Vagina (tissue), 2 donors: Measurements from ENCODE around the gene FOXP2.

ENCODE experiments used
- CTCF ChIP-seq, 3 experiments: fragments of 450-650 bp in 2 of 3; fragments of 200-600 bp in 1 of 3; sonication (generic) in 1 of 3; IDR thresholded peaks; one replicate each; pipeline ENCODE4 v1.5.1; 2017 to 2019; ENCODE audit warnings: antibody characterized with exemption in 3 of 3, mild to moderate bottlenecking in 2 of 3, moderate library complexity in 2 of 3
- POLR2A ChIP-seq, 2 donors: fragments of 450-650 bp; IDR thresholded peaks; one replicate each; pipeline ENCODE4 v1.6.1; 2017; ENCODE audit warnings: antibody characterized with exemption in 2 of 2, mild to moderate bottlenecking in 2 of 2, moderate library complexity in 2 of 2
- POLR2AphosphoS5 ChIP-seq, 2 donors: sonication (generic); formaldehyde crosslinking; IDR thresholded peaks; one replicate each; pipeline ENCODE4 v1.9.0; 2017; ENCODE audit warnings: antibody characterized with exemption in 2 of 2, mild to moderate bottlenecking in 2 of 2, low read depth in 1 of 2; ENCODE audit not compliant: insufficient read depth in 1 of 2

GRCh38 chr7:114662002-114662677 is 247.5 kb downstream of the FOXP2 start:
- no peak for TF ChIP-seq POLR2A (IDR thresholded peaks at IDR 0.05)
- no peak for TF ChIP-seq CTCF (IDR thresholded peaks at IDR 0.05)
- TF ChIP-seq POLR2AphosphoS5 (IDR thresholded peaks at IDR 0.05; ENCODE audit: insufficient read depth in 1 of 2, low read depth in 1 of 2) = no peak
